DMS 273 (cell line): Measurements from ENCODE around the gene CBX1.
A peak's percentile ranks its signal among the peaks of the same experiment; 100 is the strongest.
"Not testable (repeated sequence)": the region's sequence is repeated elsewhere in the genome, so short reads cannot be mapped to it uniquely, and the experiment has no call there.

ENCODE experiments used
- DNase-seq: peaks from one replicate; lab custom pipeline; 2025; ENCODE audit not compliant: unreplicated experiment; lab: John Stamatoyannopoulos, UW

Gene CBX1

GRCh38 chr17:48074322-48075081, 26.8 kb downstream of the CBX1 start:
- peak; percentile 88 for DNase-seq

- not testable (repeated sequence) for DNase-seq
Measured at GRCh38 chr17:48073566-48074094, 27.6 kb downstream of the CBX1 start.

GRCh38 chr17:48072811-48073210, 28.5 kb downstream of the CBX1 start:
- not testable (repeated sequence) for DNase-seq

- no peak for DNase-seq
Measured at GRCh38 chr17:48071654-48072053, 29.6 kb downstream of the CBX1 start.

GRCh38 chr17:48070195-48070594, 31.1 kb downstream of the CBX1 start:
- DNase-seq = no peak

DNA sequence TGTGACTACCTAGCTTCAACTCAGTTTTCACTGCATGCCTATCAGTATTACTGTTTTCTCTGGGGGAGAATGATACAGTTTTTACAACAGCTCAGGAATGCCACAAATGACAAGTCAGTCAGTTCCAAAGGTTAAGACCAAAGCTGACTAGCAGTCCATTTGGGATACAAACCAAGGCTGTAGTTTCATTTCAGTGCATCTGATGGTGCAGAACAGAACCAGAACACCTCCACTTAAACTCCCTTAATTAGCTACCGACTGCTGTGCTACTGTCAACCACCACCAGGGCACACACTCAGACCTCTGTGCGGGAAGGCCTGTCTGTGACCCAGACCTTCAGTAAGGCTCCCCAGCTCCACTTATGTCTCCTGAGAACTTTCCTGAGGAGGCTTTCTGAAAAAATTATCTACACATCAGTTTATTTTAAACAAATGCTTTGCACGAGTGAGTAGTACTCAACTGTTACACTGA, 32.8 kb downstream of the CBX1 start:
- DNase-seq = peak; percentile 55

DNA sequence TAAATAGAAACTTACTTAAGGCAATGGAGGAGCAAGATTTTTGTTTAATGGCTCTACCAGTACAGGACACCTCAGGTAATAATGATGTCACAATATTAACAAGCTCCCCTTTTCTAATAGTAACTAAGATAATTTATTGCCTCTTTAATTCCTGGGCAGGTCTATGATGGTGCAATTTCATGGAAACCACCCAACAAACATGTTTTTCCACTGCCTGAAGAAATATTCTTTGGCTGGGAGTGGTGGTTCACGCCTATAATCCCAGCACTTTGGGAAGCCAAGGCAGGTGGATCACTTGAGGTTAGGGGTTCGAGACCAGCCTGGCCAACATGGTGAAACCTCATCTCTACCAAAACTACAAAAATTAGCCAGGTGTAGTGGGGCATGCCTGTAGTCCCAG, 33.5 kb downstream of the CBX1 start:
- not testable (repeated sequence) for DNase-seq

DNA sequence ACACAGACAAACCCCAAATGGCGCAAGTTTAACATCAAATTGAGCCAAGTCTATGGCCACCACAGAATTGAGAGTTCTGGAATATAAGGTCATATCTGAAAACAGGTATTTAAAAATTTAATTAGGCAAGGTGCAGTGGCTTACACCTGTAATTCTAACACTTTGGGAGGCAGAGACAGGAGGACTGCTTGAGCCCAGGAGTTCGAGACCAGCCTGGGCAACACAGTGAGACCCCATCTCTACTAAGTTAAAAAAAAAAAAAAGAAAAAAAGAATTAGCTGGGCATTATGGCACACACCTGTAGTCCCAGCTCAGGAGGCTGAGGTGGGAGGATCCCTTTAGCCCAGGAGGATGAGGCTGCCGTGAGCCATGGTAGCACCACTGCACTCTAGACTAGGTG, 34.0 kb downstream of the CBX1 start:
- no peak for DNase-seq

DNA sequence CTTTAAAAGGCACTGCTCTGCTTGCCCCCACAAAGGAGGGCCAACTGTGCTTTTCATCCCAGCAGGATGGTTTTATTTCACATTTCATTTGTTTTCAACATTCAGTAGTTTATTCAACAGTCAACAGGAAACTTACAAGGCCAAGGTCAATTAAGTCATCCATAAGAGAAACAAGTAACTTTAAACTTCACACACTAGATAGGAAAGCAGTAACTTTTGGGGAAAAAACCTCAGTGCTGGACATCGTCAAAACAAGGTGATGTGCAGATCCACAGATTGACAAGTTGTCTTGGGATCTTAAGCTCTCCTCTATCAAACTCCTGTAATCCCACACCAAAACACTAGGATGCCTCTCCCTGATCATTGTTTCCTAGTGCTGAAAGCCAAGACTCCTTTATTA, 34.6 kb downstream of the CBX1 start:
- DNase-seq = no peak

- DNase-seq = no peak
Measured at GRCh38 chr17:48066192-48066591, 35.1 kb downstream of the CBX1 start.

- DNase-seq = no peak
Measured at GRCh38 chr17:48064638-48065037, 36.6 kb downstream of the CBX1 start.

DNA sequence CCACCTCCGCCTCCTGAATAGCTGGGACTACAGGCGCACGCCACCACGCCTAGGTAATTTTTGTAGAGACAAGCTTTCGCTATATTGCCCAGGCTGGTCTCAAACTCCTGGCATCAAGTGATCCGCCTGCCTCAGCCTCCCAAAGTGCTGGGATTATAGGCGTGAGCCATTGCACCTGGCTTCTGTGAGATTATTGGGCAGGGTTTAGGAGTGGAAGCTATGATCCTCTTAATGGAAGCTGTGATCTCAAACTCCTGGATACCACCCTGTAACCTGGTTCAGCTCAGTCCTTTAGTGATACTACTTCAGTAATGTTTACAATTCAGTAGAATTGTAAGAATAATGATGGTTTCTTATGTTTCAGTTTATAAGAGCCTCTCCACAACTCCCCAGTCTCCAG, 39.0 kb downstream of the CBX1 start:
- no peak for DNase-seq

- no peak for DNase-seq
Measured at GRCh38 chr17:48060249-48060648, 41.0 kb downstream of the CBX1 start.

GRCh38 chr17:48059125-48059668, 42.1 kb downstream of the CBX1 start:
- no peak for DNase-seq

DNA sequence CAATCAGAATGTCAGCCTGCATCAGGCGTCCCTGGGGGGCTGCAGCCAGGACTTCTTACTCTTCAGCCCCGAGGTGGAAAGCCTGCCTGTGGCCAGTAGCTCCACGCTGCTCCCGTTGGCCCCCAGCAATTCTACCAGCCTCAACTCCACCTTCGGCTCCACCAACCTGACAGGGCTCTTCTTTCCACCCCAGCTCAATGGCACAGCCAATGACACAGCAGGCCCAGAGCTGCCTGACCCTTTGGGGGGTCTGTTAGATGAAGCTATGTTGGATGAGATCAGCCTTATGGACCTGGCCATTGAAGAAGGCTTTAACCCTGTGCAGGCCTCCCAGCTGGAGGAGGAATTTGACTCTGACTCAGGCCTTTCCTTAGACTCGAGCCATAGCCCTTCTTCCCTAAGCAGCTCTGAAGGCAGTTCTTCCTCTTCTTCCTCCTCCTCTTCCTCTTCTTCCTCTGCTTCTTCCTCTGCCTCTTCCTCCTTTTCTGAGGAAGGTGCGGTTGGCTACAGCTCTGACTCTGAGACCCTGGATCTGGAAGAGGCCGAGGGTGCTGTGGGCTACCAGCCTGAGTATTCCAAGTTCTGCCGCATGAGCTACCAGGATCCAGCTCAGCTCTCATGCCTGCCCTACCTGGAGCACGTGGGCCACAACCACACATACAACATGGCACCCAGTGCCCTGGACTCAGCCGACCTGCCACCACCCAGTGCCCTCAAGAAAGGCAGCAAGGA, 42.7 kb downstream of the CBX1 start:
- DNase-seq = no peak

DNA sequence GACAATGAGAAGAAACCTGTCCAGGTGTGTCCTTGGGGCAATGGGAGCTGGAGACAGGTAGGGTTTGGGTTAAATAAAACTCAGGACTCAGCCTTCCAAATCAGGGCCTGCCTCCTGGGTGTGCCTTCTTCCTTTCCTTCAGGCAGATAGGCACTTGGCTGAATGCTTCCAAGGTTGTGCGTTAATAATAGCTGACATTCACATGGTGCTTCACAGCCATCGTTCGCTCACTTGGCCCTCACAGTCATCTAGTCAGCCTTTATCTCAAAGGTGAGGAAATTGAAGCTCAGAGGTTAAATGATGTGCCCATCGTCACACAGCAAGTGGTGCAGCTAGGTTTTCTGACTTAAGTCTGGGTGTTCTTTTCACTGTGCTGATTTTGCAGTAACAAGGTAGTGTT, 43.7 kb downstream of the CBX1 start:
- DNase-seq = no peak

GRCh38 chr17:48056879-48057278, 44.4 kb downstream of the CBX1 start:
- no peak for DNase-seq

DNA sequence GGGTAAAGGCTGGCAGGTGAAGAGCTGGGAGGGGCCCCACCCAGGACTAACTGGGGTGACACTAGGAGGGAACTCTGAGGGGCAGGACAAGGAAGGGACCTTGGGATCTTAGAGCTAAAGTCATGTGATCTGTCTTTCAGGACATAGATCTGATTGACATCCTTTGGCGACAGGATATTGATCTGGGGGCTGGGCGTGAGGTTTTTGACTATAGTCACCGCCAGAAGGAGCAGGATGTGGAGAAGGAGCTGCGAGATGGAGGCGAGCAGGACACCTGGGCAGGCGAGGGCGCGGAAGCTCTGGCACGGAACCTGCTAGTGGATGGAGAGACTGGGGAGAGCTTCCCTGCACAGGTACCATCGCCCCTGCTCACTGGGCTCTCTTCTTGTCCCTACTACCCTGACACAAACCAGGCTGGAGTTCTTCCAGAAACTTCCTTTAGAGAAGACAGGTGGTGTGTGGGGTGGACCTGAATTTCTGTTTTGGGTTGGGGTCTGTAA, 45.0 kb downstream of the CBX1 start:
- DNase-seq = no peak

GRCh38 chr17:48055531-48056245, 45.6 kb downstream of the CBX1 start:
- peak; percentile 58 for DNase-seq

DNA sequence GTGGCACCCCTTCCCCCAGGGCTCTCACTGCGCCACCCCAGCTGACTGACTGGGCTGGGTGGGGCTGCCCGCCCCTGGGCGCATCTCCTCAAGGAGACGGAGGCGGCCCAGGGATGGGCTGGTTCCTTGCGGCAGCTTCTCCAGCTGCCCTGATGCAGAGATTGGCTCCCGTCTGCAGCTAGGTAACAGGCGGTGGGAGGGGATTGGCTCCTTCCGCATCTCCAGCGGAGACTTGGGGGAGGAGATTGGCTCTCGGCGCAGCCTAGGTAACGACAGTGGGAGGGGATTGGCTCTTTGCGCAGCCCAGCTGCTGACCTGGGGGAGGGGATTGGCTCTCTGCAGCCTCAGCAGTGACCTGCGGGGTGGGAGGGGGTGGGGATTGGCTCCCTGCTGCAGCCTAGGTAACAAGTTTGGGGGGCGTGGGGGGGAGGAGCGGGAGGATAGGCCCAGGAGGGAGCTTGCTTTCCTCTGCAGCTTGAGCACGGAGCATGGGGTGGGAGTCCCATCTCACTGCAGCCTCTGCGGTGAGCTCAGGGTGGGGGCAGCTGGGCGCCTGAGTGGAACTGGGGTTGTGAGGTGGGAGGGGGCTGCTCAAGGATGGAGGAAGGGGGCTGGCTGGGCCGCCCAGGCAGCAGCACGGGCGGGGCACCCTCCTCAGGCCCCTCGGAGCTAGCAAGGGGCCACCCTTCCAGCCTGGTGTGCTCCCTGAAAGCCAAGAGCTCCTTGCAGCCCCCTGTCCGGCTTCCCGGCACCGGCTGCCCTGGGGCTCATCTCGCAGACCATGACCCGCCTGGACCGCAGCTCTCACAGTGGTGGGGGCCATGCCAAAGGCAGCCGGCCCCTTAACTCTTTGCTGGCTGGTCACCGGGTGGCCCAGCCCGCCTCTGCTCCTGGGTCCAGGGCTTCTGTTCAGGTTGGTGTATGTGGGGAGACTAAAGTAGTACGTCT, 46.8 kb downstream of the CBX1 start:
- DNase-seq = peak; percentile 72
